Motor neuron (in vitro differentiated cells): ENCODE measurements around the gene HSF2BP. TPM values are rescaled to one million over a fixed set of nuclear protein-coding genes. Genes with fewer than 3 reads are reported as not detected.
"Not testable (repeated sequence)": the region's sequence is repeated elsewhere in the genome, so short reads cannot be mapped to it uniquely, and the experiment has no call there.

Experiments used
- ATAC-seq, 8 experiments: fragments of 200-7000 bp; cut with Tn5 transposase; replicated peaks in 6 of 8; 2 replicates each; pipeline ENCODE4 v1.8.0; 2021; ENCODE audit warnings: mild to moderate bottlenecking in 8 of 8, moderate library complexity in 8 of 8
- H3K27ac ChIP-seq, 2 donors: fragments of 250-450 bp; sonication (Bioruptor Pico); 2 replicates each; pipeline ENCODE4 v1.9.0; 2021; ENCODE audit warnings: antibody characterized with exemption in 2 of 2, mild to moderate bottlenecking in 2 of 2, moderate library complexity in 1 of 2
- H3K4me1 ChIP-seq, 2 donors: fragments of 250-450 bp; sonication (Bioruptor Pico); replicated peaks in 1 of 2; 2 replicates each; pipeline ENCODE4 v1.6.1; 2021; ENCODE audit warnings: antibody characterized with exemption in 2 of 2, mild to moderate bottlenecking in 2 of 2, moderate library complexity in 1 of 2
- H3K4me3 ChIP-seq, 5 donors: fragments of 250-450 bp; sonication (Bioruptor Pico); 2 replicates each; pipeline ENCODE4 v1.9.0; 2021; ENCODE audit warnings: antibody characterized with exemption in 5 of 5, mild to moderate bottlenecking in 5 of 5, moderate library complexity in 4 of 5
- WGBS, 10 experiments: fragments of 450-650 bp; shearing (Covaris generic); methylation state at CpG; one replicate each; pipeline ENCODE4 v1.0.0; 2022; 5-methylcytosine and 5-hydroxymethylcytosine counted together
- in situ Hi-C, 9 experiments: fragments of 400-800 bp; cut with MboI; loops; one replicate each; pipeline ENCODE4 v1.15.0; 2021; ENCODE audit warnings: low sequenced_read_pairs in 9 of 9, low pct_unique_long_range_greater_than_20kb in 2 of 9; ENCODE audit not compliant: unreplicated experiment in 9 of 9
- total RNA-seq, 8 experiments: library from RNA; unstranded; fragments of 300-600 nt; gene quantifications; 2 replicates each; pipeline versions ENCODE4 v1.2.3 to v1.2.4, GENCODE V29; 2022

The HSF2BP gene
- total RNA-seq, 8 experiments from 2014 or later: 0.71 to 2.0 (median 1.1) TPM

GRCh38 chr21:43658088-43658741 is 1.1 kb downstream of the HSF2BP start:
- Histone ChIP-seq H3K4me1 (peaks cover 9 to 15% of the 10 kb centered on the region in 2 donors), H3K4me3 (no peak overlapping the region), H3K27ac (no peak overlapping the region)
- WGBS, 10 experiments: 90 to 100% (median 96%) methylated on average over 1 to 36 of the region's 48 CpGs
- in situ Hi-C loops: no loop called here
- no peak for ATAC-seq

GRCh38 chr21:43657355-43658087 is 1.8 kb downstream of the HSF2BP start:
- Histone ChIP-seq H3K4me3 (no peak overlapping the region), H3K27ac (no peak overlapping the region), H3K4me1 (peaks cover 9 to 15% of the 10 kb centered on the region in 2 donors)
- WGBS, 10 experiments: 40 to 100% (median 73%) methylated on average over 1 to 10 of the region's 46 CpGs; no CpG with 5 or more reads in 2 of the 10 experiments
- ATAC-seq: no peak
- in situ Hi-C loops: no loop called here

DNA sequence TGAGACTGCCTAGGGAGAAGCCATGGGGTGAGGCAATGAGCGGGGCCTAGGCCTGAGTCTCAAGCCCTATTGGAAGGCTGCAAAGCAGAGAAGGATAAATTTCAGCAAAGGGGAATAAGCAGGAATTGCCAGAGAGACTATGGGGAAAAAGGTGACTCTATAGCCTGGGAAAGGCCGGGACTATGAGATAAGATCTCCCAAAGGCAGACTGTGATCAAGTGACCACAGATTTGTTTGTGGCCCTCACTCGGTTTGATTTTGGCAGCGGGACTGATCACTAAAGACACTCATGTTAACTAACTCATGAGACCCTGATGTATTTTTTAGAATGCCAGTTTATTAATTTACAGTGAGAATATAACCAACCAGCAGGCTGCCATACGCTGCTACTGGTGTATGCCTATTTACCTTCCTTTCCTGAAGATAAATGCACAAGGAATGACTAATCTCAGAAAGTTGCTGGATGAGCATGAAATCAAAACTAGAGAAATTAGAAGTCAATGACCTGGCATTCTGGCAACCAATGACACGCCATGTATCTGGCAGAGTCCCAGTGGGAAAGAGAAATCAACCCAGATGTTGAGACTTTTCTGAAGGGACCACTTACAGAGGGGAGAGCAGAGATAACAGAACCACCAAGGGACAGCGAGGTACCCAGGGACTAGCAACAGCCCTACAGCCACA is 4.3 kb downstream of the HSF2BP start:
- Histone ChIP-seq H3K4me1 (peaks cover 5 to 7% of the 10 kb centered on the region in 2 donors), H3K4me3 (no peak overlapping the region), H3K27ac (no peak overlapping the region)
- in situ Hi-C loops: no loop called here
- 60 to 100% (median 87%) methylated on average over 1 to 6 of the region's 7 CpGs; no CpG with 5 or more reads in 1 of the 10 experiments for WGBS, 10 experiments
- no peak for ATAC-seq

- WGBS, 10 experiments: 83 to 100% (median 93%) methylated on average over 2 to 4 of the region's 6 CpGs; no CpG with 5 or more reads in 4 of the 10 experiments
- Histone ChIP-seq H3K27ac (no peak overlapping the region), H3K4me1 (peaks cover 0 to 1% of the 10 kb centered on the region in 2 donors), H3K4me3 (no peak overlapping the region)
- no peak for ATAC-seq
- in situ Hi-C loops: no loop called here
Measured at GRCh38 chr21:43653626-43654025, 5.7 kb downstream of the HSF2BP start.

DNA sequence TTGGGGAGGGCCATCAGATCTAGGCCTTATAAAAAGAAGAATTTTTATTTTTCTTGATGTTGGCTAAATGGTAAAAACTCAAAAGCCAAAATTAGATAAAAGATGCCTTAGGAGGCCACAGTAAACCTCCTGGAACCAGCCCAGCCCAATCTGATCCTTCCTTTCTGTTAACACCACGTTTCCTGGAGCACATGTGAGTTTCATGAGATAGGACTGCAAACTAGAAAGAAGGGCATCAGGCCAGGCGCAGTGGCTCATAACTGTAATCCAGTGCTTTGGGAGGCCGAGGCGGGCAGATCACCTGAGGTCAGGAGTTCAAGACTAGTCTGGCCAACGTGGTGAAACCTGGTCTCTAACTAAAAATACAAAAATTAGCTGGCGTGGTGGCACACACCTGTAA is 6.7 kb downstream of the HSF2BP start:
- WGBS, 10 experiments: 20 to 89% (median 69%) methylated on average over 1 to 5 of the region's 6 CpGs; no CpG with 5 or more reads in 4 of the 10 experiments
- Histone ChIP-seq H3K4me3 (no peak overlapping the region), H3K27ac (no peak overlapping the region), H3K4me1 (no peaks in the 10 kb centered on the region)
- in situ Hi-C loops: no loop called here
- no peak for ATAC-seq

DNA sequence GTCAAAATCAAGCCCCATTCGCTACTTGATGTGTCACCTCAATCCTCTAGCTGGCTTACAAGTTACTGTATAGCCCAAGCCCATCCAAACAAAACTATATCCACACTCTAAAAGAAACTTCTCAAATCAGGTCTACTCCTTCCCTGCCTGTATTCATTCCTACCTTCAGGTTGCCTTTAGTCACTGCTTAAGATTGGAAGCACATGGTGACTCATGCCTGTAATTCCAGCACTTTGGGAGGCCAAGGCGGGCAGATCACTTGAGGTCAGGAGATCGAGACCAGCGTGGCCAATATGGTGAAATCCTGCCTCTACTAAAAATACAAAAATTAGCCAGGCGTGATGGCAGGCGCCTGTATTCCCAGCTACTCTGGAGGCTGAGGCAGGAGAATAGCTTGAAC is 7.4 kb downstream of the HSF2BP start:
- ATAC-seq, H3K4me3 ChIP-seq, in situ Hi-C loops, H3K4me1 ChIP-seq, H3K27ac ChIP-seq: not testable (repeated sequence)
- 83 to 100% (median 100%) methylated on average over 1 to 3 of the region's 6 CpGs; no CpG with 5 or more reads in 2 of the 10 experiments for WGBS, 10 experiments

DNA sequence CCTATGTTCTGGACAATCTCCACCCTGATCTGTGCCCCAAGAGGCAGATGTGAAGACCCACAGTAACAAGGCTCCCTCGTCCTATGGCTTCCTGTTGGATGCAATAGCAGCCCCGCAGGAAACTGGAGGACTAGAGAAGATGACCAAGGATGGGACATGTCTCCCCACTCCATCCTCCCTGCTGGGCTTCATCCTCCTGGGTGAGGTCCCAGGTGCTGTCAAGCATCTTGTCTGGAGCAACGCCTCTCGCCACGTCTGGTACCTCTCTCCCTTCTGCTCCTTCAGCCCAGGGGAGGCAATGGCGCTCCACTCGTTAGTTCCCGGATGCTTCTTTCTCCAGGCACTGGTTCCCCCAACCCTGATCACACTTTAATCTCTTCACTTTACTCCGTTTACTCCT is 11.1 kb downstream of the HSF2BP start:
- ATAC-seq: no peak
- 7 to 83% (median 60%) methylated on average over 1 to 9 of the region's 9 CpGs for WGBS, 10 experiments
- in situ Hi-C loops: no loop called here
- Histone ChIP-seq H3K4me1 (peaks cover 2 to 3% of the 10 kb centered on the region in 2 donors), H3K4me3 (no peak overlapping the region), H3K27ac (no peak overlapping the region)

- Histone ChIP-seq H3K4me3 (no peak overlapping the region), H3K27ac (no peak overlapping the region), H3K4me1 (peaks cover 2 to 3% of the 10 kb centered on the region in 2 donors)
- ATAC-seq: peak; percentile 94 to 99 (median 97)
- WGBS, 10 experiments: 17 to 100% (median 25%) methylated on average over 1 to 7 of the region's 7 CpGs; no CpG with 5 or more reads in 1 of the 10 experiments
- in situ Hi-C loops: no loop called here
Measured at GRCh38 chr21:43646550-43647260, 12.6 kb downstream of the HSF2BP start.

DNA sequence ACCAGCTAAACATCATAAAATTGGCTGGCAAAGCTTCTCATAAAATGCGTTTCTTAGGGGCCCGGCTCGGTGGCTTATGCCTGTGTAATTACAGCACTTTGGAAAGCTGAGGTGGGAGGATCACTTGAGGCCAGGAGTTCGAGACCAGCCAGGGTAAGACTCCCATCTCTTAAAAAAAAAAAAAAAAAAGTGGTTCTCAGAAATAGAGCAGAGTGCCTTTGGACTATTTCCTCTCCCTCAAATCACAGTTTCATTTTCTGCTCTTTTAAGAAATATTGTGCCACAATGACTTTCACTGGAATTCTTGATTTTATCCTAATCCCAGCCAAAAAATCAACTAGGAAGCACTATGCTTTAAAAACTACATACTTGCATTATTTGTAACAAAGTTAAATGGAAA is 13.3 kb downstream of the HSF2BP start:
- in situ Hi-C loops: no loop called here
- 0 to 95% (median 79%) methylated on average over 1 to 4 of the region's 4 CpGs; no CpG with 5 or more reads in 2 of the 10 experiments for WGBS, 10 experiments
- no peak for ATAC-seq
- Histone ChIP-seq H3K4me3 (no peak overlapping the region), H3K27ac (no peak overlapping the region), H3K4me1 (peaks cover 2 to 3% of the 10 kb centered on the region in 2 donors)

DNA sequence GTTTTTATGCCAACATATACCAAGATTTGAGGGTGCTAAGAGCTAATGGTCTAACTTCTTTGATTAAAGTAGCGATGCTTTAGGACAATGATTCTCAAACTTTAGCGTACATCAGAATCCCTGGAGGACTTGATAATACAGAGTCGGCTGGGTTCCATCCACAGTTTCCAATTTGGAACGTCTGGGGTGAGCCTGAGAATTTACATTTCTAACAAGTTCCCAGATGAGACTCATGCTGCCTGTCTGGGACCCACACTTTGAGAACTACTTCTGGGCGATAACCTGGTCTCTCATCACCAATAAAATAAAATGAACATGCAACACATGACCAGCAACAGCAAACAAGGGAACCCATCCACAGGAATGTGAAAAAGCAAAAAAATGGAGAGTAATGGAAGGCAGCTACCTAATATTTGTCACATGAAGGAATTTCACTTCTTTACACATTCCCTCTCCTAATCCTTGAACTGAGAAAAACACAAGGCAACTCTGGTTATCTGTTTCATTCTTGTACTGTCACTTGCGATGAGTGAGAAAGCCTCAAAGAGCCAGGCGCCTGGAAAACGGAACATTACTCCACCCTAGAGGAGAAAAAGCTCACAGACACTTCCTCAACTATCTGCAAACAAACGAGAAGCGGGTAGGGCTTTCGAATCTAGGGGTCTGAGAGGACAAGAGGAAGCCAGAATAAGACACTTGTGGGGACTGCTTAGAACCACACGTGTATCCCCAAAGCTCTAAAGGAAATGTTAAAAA is 14.0 kb downstream of the HSF2BP start:
- Histone ChIP-seq H3K4me1 (peaks cover 2 to 3% of the 10 kb centered on the region in 2 donors), H3K4me3 (no peak overlapping the region), H3K27ac (no peak overlapping the region)
- ATAC-seq: peak; percentile 49 to 73 (median 64)
- 14 to 65% (median 51%) methylated on average over 2 to 12 of the region's 12 CpGs; no CpG with 5 or more reads in 2 of the 10 experiments for WGBS, 10 experiments
- in situ Hi-C loops: no loop called here

DNA sequence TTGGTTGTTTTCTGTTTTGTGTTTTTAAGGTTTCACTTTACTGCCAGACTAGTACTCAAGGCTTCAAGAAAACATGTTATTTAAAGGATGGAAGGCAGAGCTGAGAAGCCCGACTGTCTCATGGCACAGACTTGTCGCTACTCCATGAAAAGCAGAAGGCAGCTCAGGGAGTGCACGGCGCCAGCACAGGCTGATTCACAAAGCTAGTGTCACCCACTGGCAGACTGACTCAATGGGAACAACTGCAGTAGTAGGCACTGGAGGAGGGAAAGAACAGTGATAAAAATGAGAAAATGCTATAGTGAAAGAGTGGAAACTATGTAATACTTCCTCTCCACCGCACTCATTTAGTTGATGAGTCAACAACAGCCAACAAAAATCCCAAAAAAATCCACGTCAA is 14.7 kb downstream of the HSF2BP start:
- 20 to 100% (median 78%) methylated on average over 1 to 6 of the region's 6 CpGs; no CpG with 5 or more reads in 1 of the 10 experiments for WGBS, 10 experiments
- peaks cover 2 to 3% of the 10 kb centered on the region in 2 donors for H3K4me1 ChIP-seq
- ATAC-seq: no peak
- no peak overlapping the region for H3K27ac ChIP-seq
- no peak overlapping the region for H3K4me3 ChIP-seq
- in situ Hi-C loops: no loop called here

DNA sequence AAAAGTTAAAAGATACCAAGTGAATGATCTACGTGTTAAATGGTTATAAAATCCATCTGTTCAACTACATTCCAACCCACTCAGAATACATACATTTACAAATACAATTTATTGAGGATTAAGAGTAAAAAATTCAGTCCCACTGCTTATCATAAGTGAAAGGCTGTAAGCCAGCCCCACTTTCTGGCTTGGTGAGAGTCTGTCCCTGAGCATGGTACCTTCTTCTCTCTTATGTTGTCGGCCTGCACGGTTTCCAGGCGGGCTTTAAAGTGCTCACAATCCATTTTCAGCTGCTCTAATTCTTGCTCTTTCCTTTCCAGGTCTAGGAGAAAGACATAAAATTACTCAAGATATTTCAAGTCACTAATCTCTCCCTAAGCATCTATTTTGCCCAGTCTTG is 15.2 kb downstream of the HSF2BP start:
- in situ Hi-C loops: no loop called here
- ATAC-seq: no peak
- Histone ChIP-seq H3K27ac (no peak overlapping the region), H3K4me1 (peaks cover 2 to 3% of the 10 kb centered on the region in 2 donors), H3K4me3 (no peak overlapping the region)
- 63 to 100% (median 90%) methylated on average over 1 to 4 of the region's 4 CpGs; no CpG with 5 or more reads in 1 of the 10 experiments for WGBS, 10 experiments
